HL-60 (cell line): ENCODE data around the gene RYR3.

ENCODE experiments used
- DNase-seq, 2 experiments: peaks; one replicate each; pipeline ENCODE4 v3.0.0-alpha.2; 2010 to 2020; ENCODE audit warnings: low read depth in 1 of 2, low spot score in 1 of 2
- H3K27ac ChIP-seq: fragments of 250-450 bp; sonication (Bioruptor Pico); replicated peaks from 2 replicates; pipeline ENCODE4 v1.5.1; 2020; ENCODE audit warnings: mild to moderate bottlenecking, moderate library complexity
- H3K27me3 ChIP-seq: fragments of 250-450 bp; sonication (Bioruptor Pico); 2 replicates; pipeline ENCODE4 v1.5.1; 2021; ENCODE audit warnings: mild to moderate bottlenecking, moderate library complexity; ENCODE audit not compliant: insufficient read depth, poor library complexity, severe bottlenecking
- H3K4me3 ChIP-seq: replicated peaks from 2 replicates; pipeline ENCODE4 v1.5.1; 2011; ENCODE audit warnings: mild to moderate bottlenecking, control low read depth, low read length; ENCODE audit not compliant: insufficient read depth
- CTCF ChIP-seq: IDR thresholded peaks from one replicate; pipeline ENCODE4 v1.5.1; 2011; ENCODE audit warnings: low read length, control low read depth, inconsistent platforms; ENCODE audit not compliant: insufficient read depth
- GABPA ChIP-seq: IDR thresholded peaks from 2 replicates; pipeline ENCODE4 v1.6.1; 2012; ENCODE audit warnings: low read depth
- POLR2AphosphoS5 ChIP-seq: IDR thresholded peaks from 2 replicates; pipeline ENCODE4 v1.6.1; 2012; ENCODE audit warnings: low read depth
- REST ChIP-seq: IDR thresholded peaks from 2 replicates; pipeline ENCODE4 v1.6.1; 2012; ENCODE audit warnings: low read depth; ENCODE audit not compliant: insufficient replicate concordance
- SPI1 ChIP-seq: IDR thresholded peaks from 2 replicates; pipeline ENCODE4 v1.6.1; 2012; ENCODE audit warnings: low read depth, mild to moderate bottlenecking, borderline replicate concordance

Gene RYR3

GRCh38 chr15:33460166-33460805, 149.5 kb downstream of the RYR3 start:
- Histone ChIP-seq H3K27me3 (no peaks in the 10 kb centered on the region), H3K27ac (no peak overlapping the region), H3K4me3 (no peak overlapping the region)
- TF ChIP-seq SPI1 (no peak), REST (no peak), GABPA (no peak), CTCF (no peak), POLR2AphosphoS5 (no peak)
- DNase-seq, result no peak

- TF ChIP-seq REST (no peak), POLR2AphosphoS5 (no peak), CTCF (no peak), GABPA (no peak)
- no peak overlapping the region for H3K4me3 ChIP-seq
- no peak overlapping the region for H3K27ac ChIP-seq
- H3K27me3 ChIP-seq, result no peaks in the 10 kb centered on the region
- DNase-seq, result no peak
Observed at GRCh38 chr15:33461671-33462070, 150.9 kb downstream of the RYR3 start.

GRCh38 chr15:33467146-33467815, 156.5 kb downstream of the RYR3 start:
- Histone ChIP-seq H3K27ac (no peak overlapping the region), H3K4me3 (no peak overlapping the region), H3K27me3 (no peaks in the 10 kb centered on the region)
- no peak for DNase-seq
- TF ChIP-seq POLR2AphosphoS5 (no peak), CTCF (no peak), SPI1 (no peak), REST (no peak), GABPA (no peak)
